GM12873 (cell line): ENCODE measurements around the gene MGA.

Experiments
- TF ChIP-seq, protein P1 (sequence below): IDR thresholded peaks from 2 replicates; pipeline ENCODE4 v1.5.1; 2012; ENCODE audit warnings: low read depth, mild to moderate bottlenecking, moderate library complexity, low read length, control low read depth; ENCODE audit not compliant: insufficient read depth; ENCODE audit errors: missing control alignments

MGA gene

DNA sequence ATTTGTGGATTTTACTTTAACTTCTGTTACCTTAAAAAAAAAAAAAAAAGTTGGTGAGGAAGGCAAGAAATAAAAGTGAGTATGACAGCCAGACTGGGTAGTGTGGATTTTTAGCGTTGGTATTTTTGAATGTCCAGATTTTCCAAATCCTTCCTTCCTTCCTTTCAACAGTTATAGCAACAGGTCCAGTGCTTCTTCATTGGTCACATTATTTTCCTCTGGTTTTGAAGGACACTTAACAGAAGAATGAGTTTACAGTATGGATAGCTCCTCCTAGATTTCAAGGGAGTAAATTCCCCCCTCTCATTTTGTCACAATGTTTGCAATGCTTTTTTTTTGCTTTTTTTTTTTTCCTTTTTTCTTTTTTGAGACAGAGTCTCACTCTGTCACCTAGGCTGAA, 120.5 kb downstream of the MGA start:
- TF ChIP-seq, protein P1, sequence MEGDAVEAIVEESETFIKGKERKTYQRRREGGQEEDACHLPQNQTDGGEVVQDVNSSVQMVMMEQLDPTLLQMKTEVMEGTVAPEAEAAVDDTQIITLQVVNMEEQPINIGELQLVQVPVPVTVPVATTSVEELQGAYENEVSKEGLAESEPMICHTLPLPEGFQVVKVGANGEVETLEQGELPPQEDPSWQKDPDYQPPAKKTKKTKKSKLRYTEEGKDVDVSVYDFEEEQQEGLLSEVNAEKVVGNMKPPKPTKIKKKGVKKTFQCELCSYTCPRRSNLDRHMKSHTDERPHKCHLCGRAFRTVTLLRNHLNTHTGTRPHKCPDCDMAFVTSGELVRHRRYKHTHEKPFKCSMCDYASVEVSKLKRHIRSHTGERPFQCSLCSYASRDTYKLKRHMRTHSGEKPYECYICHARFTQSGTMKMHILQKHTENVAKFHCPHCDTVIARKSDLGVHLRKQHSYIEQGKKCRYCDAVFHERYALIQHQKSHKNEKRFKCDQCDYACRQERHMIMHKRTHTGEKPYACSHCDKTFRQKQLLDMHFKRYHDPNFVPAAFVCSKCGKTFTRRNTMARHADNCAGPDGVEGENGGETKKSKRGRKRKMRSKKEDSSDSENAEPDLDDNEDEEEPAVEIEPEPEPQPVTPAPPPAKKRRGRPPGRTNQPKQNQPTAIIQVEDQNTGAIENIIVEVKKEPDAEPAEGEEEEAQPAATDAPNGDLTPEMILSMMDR: no peak

DNA sequence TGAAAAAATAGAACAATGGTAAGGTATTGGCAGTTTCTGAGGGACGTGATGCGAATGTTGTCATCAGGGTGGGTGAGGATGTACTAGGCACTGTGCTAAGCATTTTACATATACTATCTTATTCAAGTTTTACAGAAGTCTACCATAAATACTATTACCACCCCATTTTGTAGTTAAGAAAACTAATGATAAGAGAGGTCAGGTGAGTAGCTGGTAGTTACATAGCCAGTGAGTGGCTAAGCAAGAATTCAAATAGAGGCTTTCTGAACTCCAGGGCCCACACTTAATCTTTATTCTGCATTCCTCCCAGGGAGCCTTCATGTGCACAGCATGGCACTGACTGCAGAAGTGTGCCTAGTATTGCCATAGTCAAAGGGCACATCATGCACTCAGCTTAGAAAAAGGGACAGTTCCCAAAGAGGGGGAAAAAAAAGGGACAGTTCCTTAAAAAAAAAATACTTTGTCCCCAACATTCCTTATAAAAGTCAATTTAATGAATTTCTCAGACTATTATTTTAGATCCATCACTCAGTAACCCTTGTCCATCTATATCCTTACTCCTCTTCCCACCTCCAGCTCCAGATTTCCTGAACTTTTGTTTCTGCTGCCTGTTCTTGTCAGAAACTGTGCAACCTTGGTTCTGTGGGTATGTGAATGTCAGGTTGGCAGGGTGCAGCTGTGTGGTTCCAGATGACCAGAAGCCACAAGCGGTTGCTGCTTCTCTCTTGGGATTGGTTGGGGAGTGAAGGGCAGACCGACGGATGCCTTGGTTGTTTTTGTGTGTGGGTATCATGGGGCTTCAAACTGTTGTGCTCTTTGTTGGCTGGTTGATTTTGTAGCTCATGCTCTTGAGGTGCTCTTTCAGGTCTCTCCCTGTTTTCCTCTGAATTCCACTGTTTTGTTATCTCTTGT, 122.4 kb downstream of the MGA start:
- TF ChIP-seq, protein P1: no peak

GRCh38 chr15:41783296-41783695, 123.1 kb downstream of the MGA start:
- TF ChIP-seq, protein P1: no peak

DNA sequence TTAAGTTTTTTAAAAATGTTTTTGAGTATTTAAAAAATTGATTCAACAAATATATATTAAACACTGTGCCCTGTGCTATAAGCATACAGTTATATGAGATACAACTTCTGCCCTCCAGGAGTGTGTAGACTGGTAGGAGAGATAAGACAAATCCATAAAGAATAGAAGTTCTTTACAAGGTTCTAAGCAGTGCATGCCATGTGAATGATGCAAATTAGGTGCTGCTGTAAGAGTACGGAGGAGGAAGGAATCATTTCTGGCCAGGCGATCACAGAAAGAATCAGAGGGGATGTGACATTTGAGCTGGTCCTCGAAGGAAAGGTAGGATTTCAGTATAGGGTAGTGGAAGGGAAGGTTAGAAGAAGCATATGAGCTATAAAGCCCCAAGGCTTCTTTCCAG, 128.1 kb downstream of the MGA start:
- TF ChIP-seq, protein P1: no peak

- TF ChIP-seq, protein P1: no peak
Measured at GRCh38 chr15:41789236-41789635, 129.0 kb downstream of the MGA start.

GRCh38 chr15:41789662-41790061, 129.5 kb downstream of the MGA start:
- TF ChIP-seq, protein P1: no peak

DNA sequence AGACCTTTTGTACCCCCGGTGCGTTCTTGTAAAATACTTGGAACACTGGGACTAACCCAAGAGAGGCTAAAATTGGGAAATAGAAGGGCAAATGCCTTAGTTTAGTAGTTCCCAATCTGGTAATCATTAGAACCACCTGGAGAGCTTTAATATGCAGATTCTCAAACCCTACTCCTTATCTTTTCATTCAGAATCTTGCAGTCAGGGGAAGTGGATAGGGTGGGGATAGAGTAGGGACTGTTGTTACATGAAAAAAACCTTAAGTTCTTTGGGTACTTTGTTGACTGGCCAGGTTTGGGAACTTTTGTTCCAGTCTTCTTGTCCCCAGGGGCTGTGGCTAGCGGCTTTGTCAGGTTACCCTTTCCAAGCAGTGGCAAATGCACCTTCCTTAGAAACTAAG, 130.0 kb downstream of the MGA start:
- TF ChIP-seq, protein P1: no peak
